Lower leg skin (tissue), 3 donors: ENCODE data around the gene CPT2.

Experiments
- POLR2A ChIP-seq, 2 donors: fragments of 450-650 bp; IDR thresholded peaks; one replicate each; pipeline ENCODE4 v1.6.1; 2016 to 2017; ENCODE audit warnings: antibody characterized with exemption in 2 of 2, mild to moderate bottlenecking in 1 of 2, moderate library complexity in 1 of 2
- TF ChIP-seq, protein P1 (sequence below), 3 donors: fragments of 450-650 bp; IDR thresholded peaks; one replicate each; pipeline ENCODE4 v1.5.1; 2016; ENCODE audit warnings: antibody characterized with exemption in 3 of 3, mild to moderate bottlenecking in 3 of 3, moderate library complexity in 2 of 3

- TF ChIP-seq, protein P1, sequence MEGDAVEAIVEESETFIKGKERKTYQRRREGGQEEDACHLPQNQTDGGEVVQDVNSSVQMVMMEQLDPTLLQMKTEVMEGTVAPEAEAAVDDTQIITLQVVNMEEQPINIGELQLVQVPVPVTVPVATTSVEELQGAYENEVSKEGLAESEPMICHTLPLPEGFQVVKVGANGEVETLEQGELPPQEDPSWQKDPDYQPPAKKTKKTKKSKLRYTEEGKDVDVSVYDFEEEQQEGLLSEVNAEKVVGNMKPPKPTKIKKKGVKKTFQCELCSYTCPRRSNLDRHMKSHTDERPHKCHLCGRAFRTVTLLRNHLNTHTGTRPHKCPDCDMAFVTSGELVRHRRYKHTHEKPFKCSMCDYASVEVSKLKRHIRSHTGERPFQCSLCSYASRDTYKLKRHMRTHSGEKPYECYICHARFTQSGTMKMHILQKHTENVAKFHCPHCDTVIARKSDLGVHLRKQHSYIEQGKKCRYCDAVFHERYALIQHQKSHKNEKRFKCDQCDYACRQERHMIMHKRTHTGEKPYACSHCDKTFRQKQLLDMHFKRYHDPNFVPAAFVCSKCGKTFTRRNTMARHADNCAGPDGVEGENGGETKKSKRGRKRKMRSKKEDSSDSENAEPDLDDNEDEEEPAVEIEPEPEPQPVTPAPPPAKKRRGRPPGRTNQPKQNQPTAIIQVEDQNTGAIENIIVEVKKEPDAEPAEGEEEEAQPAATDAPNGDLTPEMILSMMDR (IDR thresholded peaks at IDR 0.05), result no peak
- TF ChIP-seq POLR2A (IDR thresholded peaks at IDR 0.05), result no peak
Observed at GRCh38 chr1:53258216-53258615, 61.6 kb downstream of the CPT2 start.
